ENCODE results near the gene BANF1. TPM values are rescaled to one million over a fixed set of nuclear protein-coding genes. Genes with fewer than 3 reads are reported as not detected.
"Not testable (repeated sequence)": the region's sequence is repeated elsewhere in the genome, so short reads cannot be mapped to it uniquely, and the experiment has no call there.

The BANF1 gene
- total RNA-seq, 1 experiment from 2014 or later: 86.3 TPM

DNA sequence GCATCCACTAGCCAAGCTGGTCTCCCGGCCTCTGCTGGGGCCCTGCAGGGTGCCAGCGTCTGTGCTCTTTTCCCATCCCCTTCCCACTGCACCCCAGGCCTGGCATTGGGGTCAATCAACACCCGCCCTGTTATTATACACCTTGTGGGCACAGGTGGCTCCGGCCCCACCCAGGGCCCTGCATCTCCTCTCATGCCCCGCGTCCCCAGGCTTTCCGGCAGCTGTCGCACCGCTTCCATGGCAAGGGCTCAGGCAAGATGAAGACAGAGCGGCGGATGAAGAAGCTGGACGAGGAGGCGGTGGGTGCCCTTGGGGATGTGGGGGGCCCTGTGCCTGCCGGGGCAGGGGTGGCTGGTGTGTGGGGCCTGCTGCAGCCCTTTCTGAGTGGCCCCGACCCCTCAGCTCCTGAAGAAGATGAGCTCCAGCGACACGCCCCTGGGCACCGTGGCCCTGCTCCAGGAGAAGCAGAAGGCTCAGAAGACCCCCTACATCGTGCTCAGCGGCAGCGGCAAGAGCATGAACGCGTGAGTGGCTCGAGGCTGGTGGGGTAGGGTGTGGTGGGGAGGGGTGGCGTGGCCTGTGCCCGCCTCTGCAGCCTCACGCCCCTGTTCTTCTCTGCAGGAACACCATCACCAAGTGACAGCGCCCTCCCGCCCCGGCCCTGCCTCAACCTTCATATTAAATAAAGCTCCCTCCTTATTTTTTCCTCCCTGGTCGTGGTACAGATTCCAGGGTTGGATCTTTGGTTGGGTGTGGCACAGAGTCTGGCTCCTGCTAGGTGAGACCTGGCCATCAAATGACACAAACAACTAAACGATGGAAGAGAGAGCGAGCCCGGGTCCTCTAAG lies 23.7 kb upstream of the BANF1 start:
- DNase-seq (ENCODE audit: low spot score): no peak

DNA sequence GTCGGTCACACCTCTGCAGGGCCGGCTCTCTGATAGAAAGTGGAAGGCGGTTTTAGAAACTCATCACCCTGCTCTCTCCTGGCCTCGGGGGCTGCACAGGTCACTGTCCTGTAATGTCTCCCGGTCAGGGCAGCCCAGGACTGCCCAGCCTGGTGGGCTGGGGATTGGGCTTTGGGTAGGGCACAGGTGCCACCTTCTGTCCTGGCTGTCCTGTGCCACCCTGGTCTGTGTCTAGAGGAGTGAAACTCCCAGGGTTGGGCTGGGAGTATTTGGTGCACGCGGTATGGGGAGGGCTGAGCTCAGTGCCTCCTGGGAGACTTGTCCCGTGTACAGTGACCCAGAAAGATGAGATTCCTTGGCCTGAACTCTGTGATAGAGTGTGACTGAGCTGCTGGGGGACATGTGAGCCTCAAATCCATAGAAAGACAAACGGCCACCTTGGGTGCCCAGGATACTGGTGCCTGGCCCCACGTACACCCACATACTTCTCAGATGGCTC lies 23.0 kb upstream of the BANF1 start:
- DNase-seq (ENCODE audit: low spot score): no peak

DNA sequence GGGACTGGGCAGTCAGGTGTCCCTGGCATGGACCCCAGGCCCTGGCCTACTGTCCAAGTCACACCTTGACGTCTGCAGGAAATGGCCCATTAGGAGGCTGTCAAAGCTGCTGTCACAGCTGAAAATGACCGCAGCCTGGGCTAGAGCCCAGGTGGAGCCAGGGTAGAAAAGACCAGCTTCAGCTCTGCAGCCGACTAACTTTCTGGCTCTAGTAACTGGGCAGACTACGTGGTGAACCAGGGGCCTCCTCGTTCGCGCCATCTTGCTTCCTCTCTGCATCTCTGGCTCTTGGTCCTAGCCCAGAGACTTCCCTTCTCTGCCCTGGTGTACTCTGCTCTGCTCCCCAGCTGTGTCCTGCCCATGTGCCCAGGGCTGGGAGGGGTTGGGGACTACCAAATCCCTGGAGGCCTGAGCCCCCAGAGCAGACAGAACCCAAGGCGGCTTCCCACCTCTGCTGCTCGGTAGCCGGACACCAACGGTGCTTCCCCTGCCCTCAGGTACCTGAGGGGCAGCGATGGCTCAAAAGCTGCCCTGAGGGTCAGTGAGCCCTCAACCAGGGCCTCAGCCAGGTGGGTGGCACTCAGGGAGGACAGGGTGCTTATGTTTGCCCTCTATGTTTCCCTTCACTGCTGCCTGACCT lies 21.1 kb upstream of the BANF1 start:
- no peak for DNase-seq (ENCODE audit: low spot score)

DNA sequence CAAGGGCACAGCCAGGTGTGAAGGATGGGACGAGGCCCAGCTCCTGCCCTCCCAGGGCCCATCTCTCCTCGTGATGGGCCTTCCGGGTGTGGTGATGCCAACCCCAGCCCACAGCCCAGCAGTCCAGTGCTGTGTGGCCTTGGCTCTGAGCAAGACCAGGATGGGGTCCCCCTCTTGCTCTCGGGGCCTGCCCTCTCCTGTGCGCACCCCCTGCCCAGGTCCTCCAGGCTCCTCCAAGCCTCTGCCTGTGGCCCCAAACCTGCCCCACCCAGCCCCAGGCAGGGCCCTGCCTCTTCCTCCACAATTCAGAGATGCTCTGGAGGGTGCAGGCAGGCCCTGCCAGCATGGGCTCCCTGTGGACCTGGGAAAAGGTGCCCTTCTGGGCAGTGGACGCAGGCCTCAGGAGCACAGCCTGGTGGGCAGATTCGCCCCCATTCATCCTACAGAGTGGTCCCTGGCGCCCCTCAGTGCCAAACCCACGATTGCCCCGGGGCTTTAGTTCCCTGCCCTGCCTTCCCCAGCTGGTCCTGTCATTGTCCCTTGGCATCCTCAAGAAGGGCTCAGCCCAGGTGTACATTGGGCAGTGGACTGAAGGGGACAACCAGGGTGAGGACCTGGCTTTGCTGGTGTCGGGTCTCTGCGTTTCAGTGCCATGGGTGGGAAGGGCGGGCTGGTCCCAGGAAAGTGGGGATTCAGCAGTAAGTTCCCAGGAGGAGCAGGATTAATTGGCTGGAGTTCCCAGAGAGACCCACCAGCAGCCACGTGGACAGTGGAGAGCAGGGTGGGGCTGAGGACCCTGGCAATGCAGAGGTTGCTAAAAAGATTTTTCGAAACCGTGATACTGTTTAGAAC lies 20.1 kb upstream of the BANF1 start:
- DNase-seq (ENCODE audit: low spot score): no peak

DNA sequence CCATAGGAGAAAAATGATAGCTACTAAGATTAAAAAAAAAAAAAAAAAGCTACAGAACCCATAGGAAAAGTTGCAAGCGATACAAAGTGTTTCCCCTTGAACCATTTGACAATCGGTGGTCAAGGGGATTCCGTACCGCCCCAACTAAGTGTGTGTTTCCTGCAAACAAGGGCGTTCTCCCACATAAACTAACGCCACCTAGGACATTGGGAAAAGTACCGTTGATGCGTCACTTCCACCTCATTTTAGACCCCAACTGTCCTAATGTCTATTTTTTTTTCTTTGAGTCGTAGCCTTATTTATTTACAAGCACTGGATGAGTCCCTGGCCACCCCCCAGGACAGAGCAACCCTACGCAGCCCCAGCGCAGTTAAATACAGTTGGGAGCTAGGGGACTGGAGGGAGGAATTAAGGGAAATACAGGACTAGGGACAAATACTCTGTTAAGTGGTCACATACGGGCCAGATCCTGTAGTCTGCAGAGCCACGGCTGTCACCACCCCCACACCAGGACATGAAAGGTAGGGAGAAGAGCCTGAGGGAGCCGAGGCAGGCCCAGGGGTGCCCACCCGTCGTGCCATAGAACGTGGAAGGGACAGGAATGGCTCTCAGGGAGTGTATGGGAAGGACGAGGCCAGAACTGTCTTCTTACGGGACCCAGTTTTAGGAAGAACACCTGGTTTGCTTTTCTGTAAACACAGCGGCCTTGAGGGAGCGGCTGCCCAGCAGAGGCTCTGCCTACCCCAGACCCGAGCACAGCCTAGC lies 19.3 kb upstream of the BANF1 start:
- no peak for DNase-seq (ENCODE audit: low spot score)

DNA sequence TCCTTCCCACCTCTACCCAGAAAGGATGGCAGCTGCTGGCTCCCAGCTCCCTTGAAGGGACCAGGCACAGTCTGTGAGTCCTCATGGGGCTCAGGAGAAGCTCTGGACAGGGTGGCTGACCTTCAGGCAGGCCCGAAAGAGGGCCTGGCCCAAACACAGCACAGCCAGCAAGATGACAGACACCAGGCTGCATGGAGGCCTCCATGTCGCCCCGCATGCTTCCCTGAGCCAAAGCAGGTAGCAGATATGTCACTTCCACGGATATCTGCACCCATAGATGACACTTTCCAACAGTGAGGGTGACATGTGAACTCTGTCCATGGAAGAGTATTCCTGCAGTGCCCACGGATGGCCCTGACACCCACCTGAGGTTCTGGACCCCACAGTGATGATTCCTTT lies 18.7 kb upstream of the BANF1 start:
- no peak for DNase-seq (ENCODE audit: low spot score)

DNA sequence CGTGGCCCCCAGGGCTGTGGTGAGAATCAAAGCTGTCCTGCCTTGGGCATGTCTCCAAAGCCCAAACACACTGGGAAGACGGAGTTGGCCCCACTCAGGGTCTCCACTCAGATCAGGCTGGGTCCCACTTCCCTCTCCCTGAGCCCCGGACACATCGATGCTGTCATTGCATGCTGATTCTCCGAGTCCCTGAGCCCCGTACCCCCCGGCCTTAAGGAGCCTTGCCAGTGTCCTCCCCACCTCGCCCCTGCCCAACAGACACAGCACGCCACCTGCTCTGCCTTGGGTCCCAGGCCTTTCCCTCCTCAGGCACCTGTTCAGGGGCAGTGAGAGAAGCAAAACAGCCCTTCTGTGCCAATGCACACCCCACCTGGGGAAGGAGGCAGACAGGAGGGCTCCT lies 15.0 kb upstream of the BANF1 start:
- DNase-seq (ENCODE audit: low spot score): no peak

DNA sequence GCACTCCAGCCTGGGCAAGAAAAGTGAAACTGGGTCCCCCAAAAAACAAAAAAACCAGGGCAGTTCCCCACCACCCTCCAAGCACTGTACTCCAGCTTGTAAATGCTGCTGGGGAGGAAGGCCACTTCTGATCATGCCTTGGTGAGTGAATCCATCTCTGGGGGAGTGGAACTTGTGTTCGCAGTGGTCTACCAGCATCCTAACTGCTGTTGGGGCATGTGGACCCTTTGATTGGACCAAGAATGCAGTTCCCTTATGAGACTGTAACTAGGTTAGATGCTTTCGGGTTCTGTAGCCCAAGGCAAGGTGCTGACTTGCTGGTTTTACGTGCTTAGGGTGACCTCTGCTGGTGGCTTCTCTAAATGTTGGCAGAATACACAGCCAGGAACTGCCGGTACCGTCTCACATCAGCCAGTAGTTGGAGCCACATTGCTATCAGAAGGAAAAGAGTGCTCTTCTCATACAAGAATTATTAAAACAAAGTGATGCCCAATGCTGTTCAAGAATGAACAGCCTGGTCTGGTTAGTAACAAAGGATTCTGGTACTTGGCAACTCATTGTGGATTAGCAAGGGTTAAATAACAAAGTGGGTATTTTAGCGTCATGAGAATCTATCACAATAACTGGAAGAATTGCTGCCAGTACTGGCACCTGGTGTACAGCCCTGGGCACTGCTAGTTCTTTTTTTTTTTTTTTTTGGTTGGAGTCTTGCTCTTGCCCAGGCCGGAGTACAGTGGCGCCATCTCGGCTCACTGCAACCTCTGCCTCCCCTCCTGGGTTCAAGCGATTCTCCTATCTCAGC lies 13.3 kb upstream of the BANF1 start:
- DNase-seq (ENCODE audit: low spot score): peak; percentile 99

DNA sequence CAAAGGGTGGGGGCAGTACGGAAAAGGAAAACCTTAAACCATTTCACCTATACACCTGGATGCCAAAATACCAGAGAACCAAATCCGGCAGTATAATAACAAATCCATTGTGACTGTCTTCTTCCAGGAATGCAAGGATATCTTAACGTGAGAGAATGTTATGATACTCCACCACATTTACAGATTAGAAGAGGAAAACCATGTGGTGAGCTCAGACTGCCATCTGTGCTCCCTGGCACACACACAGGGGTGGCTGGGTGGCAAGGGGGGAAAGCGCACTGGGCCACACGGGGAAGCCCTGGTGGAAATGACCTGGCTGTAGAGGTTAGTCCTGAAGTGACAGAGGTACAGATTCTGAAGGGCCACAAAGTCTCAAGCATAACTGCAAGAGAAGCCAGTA lies 10.2 kb upstream of the BANF1 start:
- DNase-seq (ENCODE audit: low spot score): no peak

DNA sequence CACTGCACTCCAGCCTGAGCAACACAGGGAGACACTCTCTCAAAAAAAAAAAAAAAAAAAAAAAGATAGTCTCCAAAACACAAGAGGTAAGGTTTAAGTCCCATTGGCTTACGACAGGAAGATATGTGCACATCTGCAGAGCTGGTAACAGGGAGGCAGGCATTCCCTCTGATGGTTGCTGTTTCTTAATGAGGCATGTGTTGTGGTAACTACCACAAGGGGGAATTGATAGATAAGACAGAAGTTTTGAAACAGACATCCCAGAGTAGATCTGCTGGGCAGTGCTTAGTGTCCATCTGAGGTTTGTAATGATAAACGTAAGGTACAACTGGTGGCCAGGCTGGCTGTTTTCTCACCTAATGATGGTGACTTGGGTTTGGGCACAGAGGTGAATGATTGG lies 5.0 kb upstream of the BANF1 start:
- no peak for DNase-seq (ENCODE audit: low spot score)

DNA sequence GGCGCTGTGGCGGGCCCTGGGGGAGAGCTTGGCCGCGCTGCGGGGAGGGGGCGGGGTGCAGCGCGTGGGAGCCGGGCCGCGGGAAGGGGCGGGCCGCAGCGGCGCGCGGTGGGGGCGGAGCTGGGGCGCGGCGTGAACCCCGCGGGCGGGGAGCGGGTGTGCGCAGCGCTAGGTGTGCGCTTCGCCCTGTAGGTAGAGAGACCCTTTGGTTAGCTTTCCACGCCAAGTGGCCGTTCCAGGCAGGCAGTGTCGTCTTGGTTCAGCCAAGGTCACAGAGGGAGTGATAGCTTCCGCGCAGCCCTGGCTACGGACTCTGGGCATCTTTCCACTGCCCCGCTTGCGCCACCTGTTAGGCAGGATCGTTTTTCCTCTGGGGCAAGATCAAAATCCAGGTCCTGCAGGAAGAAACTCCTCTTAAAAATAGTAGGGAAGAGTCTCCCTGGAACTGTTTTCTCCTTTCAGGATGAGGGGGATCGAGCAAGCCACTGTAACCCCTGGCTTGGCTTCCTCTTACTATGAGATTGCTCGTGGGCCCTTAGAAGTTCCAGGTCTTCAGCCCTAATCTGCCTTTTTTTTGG lies 434 bp downstream of the BANF1 start:
- DNase-seq (ENCODE audit: low spot score): peak; percentile 73

DNA sequence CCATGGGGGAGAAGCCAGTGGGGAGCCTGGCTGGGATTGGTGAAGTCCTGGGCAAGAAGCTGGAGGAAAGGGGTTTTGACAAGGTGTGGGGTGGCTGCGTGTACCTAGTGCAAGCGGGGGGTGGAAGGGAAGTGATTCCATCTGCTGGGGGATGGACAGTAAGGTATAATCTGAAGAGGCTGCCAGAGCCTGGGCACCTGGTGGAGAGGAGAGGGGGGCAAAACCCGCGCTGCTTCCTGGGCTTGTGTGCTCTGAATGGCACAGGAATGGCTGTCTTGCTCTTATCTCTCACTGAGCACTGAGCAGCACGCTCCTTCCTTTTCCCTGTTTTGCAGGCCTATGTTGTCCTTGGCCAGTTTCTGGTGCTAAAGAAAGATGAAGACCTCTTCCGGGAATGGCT lies 988 bp downstream of the BANF1 start:
- DNase-seq (ENCODE audit: low spot score): no peak

DNA sequence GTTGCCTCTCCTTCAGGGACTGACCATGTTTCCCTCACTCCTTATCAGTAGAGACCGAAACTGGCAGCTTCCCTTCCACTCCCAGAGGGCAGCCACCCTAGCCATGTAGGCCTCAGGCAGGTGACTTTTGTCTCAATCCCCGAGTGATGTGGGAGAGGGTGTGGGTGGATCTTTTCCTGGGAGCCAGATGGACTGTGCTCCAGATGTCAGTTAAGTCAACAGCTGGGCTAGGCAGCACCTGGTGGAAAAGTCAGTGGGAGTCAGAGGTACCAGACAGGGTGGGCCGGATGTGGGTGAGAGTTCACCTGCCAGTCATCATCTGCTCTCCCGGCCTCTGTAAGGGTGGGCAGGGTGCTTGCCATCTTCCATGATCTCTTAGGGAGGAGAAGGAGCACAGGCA lies 1.9 kb downstream of the BANF1 start:
- DNase-seq (ENCODE audit: low spot score): no peak

DNA sequence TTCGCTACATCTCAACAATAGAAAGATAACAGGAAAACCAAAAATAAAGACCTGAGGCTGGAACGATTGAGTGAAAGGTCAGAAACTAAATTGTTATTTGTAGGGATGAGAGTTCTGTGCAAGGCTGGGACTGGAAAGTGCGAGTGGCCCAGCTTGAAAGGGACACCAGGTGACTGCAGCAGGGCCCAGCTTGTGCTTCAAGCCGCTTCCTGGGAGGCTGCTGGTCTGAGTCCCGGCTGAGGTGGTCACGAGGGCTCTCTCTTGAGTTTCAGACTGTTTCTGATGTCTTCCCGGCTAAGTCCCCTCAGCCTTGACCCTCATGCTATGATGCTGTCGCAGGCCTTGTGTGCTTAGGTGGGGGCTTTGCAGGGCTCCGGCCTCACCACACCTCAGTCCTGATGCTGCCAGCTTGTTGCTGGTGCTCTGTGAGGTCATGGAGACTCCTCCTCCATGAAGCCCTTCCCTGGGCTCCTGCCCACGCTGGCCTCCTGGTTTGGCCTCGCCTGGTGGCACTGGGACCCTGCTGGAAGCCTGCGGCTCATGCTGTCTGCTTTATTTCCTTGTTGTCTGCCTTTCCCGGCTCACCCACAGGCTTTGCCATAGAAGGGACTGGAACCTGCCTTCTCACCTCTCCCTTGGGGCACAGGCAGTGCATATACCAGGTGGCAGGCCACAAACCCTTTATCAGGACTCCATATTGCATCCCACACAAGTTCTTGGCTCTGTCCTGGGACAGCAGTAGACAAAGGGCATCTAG lies 4.0 kb downstream of the BANF1 start:
- DNase-seq (ENCODE audit: low spot score): no peak

DNA sequence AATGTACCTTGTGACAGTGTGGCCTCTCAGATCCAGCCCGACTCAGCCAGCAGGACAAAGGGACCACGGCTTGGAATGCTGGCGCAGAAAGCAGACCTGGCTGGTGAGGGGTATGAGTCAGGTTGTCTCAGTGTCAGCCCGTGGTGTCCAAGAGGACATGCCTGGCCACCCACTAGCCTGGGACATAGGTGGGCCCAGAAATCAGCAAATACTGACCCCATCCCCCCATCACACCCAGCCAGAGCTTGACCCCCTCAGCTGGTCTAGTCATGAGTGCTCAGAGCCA lies 4.5 kb downstream of the BANF1 start:
- no peak for DNase-seq (ENCODE audit: low spot score)

DNA sequence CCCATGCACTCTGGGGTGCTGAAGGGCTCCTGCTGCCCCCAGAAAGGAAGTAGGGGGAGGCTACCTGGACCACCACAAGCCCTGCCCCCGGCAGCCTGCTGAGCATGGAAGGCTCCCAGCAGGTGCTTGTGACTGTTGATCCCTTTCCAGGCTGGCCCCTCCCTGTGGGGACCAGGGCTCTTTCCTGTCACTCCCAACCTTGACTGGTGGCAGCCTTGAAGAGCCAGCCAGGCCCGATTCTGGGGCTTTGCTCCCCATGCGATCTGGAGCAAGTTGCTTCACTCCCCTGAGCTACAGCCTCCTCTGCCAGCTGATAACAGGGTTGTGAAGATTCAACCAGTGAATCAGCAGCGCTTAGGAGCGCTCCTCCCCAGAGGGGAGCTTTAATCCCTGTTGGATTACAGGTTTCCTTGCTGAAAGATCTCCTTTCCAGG lies 4.9 kb downstream of the BANF1 start:
- DNase-seq (ENCODE audit: low spot score): no peak

DNA sequence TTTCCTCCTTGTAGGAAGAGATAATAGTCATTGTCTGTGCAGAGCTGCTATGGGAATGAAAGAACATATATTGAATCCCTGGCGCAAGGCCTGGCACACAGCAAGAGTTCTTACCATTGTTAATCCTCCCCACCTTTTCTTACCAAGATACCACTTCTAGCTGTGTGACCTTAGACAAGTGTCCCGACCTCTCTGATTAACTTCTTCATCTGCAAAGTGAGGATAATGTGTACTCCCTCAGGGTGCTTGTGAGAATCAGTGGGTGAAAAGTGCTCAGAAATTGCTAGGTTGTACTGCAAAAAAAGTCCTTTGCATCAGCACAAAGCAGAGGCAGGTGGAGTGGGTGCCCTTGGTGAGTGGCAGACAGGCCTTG lies 5.8 kb downstream of the BANF1 start:
- no peak for DNase-seq (ENCODE audit: low spot score)

DNA sequence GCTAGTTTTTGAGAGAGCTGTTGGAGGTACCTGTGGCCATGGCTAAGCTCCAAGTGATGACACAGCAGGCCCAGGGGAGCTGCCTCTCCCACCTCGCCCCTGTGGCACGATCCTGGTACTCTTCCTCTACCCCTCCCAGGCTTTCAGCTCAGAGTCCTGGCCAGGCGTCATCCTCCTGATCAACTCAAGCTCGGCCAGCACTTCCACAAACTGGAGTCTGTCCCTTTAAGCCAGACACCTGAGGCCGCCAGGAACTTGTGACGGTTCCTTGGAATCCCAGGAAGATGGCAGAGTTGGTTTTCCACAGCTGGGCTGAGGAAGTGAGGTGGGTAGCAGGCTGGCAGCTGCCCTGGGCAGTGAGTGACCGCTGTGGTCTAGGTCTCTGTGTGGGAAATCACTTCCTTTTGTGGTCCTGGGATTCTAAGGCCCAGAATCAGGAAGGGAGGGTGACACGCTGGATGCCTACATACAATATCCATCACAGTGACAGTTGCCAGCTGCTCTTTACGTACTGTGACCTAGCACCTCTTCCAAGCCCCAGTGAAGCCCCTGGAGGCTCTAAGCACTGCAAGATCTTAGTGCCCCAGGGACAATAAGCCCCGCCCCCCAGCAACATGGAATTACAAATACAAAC lies 6.3 kb downstream of the BANF1 start:
- no peak for DNase-seq (ENCODE audit: low spot score)

DNA sequence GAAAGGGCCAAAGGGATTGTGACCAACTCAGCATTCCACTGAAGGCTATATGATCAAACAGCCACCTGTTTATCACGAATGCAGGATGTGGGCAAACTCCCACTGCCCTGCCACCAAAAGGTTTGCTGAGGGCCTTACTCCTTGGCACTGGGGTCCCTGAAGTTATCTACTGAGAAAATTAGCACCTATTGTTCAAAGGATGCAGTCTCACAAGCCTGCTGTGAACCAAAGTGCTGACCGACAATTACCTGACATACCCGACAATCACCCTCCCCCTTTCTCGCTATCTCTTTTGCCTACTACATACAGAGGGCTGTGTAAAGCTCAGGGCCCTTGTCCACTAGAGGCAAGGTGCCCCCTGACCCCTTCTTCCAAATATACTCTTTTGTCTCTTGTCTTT lies 7.7 kb downstream of the BANF1 start:
- not testable (repeated sequence) for DNase-seq (ENCODE audit: low spot score)

Data from HT-29 (cell line).